ENCODE results near the gene MAPK6.

DNA sequence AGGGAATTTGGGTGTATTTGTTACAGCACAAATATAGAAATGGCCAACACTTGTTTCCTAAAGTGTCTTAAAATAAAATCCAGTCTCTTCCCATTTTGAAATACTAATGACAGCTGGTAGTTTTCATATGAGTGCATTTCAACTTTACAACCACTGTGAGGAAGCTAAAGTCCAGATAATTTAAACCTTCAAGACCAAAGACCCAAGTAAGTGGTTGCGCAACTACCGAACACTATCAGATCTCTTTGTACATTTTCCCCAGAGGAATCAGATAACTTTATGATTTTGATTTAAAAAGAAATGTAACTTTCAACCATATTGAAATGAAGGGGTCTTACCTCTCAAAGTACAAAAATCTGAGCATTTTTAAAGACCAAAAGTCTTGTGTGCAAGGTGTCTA is 79.3 kb downstream of the MAPK6 start:
- TF ChIP-seq POLR2A (IDR thresholded peaks at IDR 0.05): no peak
- TF ChIP-seq, protein P1, sequence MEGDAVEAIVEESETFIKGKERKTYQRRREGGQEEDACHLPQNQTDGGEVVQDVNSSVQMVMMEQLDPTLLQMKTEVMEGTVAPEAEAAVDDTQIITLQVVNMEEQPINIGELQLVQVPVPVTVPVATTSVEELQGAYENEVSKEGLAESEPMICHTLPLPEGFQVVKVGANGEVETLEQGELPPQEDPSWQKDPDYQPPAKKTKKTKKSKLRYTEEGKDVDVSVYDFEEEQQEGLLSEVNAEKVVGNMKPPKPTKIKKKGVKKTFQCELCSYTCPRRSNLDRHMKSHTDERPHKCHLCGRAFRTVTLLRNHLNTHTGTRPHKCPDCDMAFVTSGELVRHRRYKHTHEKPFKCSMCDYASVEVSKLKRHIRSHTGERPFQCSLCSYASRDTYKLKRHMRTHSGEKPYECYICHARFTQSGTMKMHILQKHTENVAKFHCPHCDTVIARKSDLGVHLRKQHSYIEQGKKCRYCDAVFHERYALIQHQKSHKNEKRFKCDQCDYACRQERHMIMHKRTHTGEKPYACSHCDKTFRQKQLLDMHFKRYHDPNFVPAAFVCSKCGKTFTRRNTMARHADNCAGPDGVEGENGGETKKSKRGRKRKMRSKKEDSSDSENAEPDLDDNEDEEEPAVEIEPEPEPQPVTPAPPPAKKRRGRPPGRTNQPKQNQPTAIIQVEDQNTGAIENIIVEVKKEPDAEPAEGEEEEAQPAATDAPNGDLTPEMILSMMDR (IDR thresholded peaks at IDR 0.05): no peak
- TF ChIP-seq POLR2AphosphoS5 (IDR thresholded peaks at IDR 0.05): no peak
